ENCODE results near the gene ITPR3.

DNA sequence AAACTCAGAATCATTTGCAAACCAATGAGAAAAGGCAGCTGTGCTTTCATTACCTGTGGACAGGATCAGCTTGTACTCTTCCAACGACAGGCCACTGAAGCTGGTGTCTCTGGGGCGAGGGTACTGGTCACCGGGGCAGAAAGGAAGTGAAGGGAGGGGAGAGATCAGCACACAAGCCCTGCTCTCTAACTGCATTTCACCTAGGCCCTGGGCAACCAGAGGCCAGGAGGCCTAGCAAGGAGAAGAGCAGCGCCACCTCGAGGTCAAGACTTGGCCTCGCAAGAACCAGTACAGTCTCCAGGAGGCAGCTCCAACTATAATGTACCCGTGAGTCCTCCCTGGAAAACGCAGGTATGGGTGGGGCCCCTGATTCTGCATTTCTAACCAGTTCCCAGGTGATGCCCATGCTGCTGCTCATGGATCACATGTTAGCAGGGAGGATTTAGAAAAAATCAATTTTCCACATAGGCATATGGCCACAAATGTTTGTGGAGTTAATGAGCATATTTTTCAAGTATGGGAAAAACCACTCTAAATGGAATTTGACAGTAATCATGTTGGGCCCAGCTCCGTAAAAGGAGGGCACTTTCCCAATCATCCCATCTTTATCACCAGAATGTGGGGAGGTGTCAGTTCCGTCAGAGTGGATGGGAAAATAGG, 79.4 kb downstream of the ITPR3 start:
- TF ChIP-seq, protein P1, sequence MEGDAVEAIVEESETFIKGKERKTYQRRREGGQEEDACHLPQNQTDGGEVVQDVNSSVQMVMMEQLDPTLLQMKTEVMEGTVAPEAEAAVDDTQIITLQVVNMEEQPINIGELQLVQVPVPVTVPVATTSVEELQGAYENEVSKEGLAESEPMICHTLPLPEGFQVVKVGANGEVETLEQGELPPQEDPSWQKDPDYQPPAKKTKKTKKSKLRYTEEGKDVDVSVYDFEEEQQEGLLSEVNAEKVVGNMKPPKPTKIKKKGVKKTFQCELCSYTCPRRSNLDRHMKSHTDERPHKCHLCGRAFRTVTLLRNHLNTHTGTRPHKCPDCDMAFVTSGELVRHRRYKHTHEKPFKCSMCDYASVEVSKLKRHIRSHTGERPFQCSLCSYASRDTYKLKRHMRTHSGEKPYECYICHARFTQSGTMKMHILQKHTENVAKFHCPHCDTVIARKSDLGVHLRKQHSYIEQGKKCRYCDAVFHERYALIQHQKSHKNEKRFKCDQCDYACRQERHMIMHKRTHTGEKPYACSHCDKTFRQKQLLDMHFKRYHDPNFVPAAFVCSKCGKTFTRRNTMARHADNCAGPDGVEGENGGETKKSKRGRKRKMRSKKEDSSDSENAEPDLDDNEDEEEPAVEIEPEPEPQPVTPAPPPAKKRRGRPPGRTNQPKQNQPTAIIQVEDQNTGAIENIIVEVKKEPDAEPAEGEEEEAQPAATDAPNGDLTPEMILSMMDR (IDR thresholded peaks at IDR 0.05), result peak; percentile 64 to 81 (median 67)
- no peak for TF ChIP-seq POLR2A (IDR thresholded peaks at IDR 0.05)
- no peak for TF ChIP-seq EP300 (IDR thresholded peaks at IDR 0.05)
